ENCODE results near the gene TEK. TPM values are rescaled to one million over a fixed set of nuclear protein-coding genes. Genes with fewer than 3 reads are reported as not detected.

TEK gene
- total and polyA plus RNA-seq, 2 donors (not counting 1 experiment from before 2014, with no cell fraction given) = not detected

DNA sequence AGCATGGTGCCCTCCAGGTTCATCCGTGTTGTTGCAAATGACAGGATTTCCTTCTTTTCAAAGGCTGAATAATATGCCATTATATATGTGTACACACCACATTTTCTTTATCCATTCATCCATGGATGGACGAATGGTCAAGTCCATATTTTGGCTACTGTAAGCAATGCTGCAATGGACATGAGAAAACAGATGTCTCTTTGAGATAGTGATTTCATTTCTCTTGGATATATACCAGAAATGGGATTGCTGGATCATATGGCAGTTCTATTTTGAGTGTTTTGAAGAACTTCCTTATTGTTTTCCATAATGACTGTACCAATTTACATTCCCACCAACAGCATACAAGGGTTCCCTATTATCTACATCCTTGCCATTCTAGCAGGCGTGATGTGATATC is 67.9 kb downstream of the TEK start:
- H4K20me1 ChIP-seq (ENCODE audit: control insufficient read depth, insufficient read depth, low read length, poor library complexity, severe bottlenecking) = no peaks in the 10 kb centered on the region
- no peak overlapping the region for H3K4me2 ChIP-seq (replicated peaks; ENCODE audit: low read depth, low read length, poor library complexity, severe bottlenecking)
- ChIA-PET POLR2A (no interaction called here), CTCF (no interaction called here)
- H3K36me3 ChIP-seq (replicated peaks in 1 of 2; ENCODE audit: control extremely low read depth in 1 of 2, control insufficient read depth in 1 of 2, extremely low read depth in 1 of 2, insufficient read depth in 2 of 2, low read length in 1 of 2) = no peaks in the 10 kb centered on the region
- no peak overlapping the region for H2AFZ ChIP-seq (ENCODE audit: insufficient read depth, low read depth, low read length, poor library complexity, severe bottlenecking)
- H3K9ac ChIP-seq (ENCODE audit: low read length) = no peak overlapping the region
- Mint-ChIP-seq H3K27ac (no peak overlapping the region), H3K4me3 (no peak overlapping the region), H3K4me1 (no peaks in the 10 kb centered on the region), H3K9me3 (ENCODE audit: insufficient read depth) (peaks cover 5% of the 10 kb centered on the region), H3K27me3 (peaks cover 7% of the 10 kb centered on the region)
- H3K27ac ChIP-seq (ENCODE audit: low read length in 2 of 2) = no peak overlapping the region
- no peak for TF ChIP-seq EZH2 (IDR thresholded peaks at IDR 0.05; ENCODE audit: borderline replicate concordance, insufficient read depth, low read depth, low read length, poor library complexity, severe bottlenecking)
- TF ChIP-seq, protein P1, sequence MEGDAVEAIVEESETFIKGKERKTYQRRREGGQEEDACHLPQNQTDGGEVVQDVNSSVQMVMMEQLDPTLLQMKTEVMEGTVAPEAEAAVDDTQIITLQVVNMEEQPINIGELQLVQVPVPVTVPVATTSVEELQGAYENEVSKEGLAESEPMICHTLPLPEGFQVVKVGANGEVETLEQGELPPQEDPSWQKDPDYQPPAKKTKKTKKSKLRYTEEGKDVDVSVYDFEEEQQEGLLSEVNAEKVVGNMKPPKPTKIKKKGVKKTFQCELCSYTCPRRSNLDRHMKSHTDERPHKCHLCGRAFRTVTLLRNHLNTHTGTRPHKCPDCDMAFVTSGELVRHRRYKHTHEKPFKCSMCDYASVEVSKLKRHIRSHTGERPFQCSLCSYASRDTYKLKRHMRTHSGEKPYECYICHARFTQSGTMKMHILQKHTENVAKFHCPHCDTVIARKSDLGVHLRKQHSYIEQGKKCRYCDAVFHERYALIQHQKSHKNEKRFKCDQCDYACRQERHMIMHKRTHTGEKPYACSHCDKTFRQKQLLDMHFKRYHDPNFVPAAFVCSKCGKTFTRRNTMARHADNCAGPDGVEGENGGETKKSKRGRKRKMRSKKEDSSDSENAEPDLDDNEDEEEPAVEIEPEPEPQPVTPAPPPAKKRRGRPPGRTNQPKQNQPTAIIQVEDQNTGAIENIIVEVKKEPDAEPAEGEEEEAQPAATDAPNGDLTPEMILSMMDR (IDR thresholded peaks at IDR 0.05) = no peak
- no peak overlapping the region for H3K4me3 ChIP-seq (ENCODE audit: control extremely low read depth in 1 of 5, extremely low read depth in 1 of 5, insufficient read depth in 1 of 5, low read depth in 2 of 5, low read length in 4 of 5)
- intact Hi-C loops (cut with micrococcal nuclease) = no loop called here
- no peaks in the 10 kb centered on the region for H3K4me1 ChIP-seq (ENCODE audit: control insufficient read depth in 2 of 2, insufficient read depth in 2 of 2, low read length in 2 of 2)
- ATAC-seq (ENCODE audit: low read depth) (no peak), DNase-seq (no peak)
- no peaks in the 10 kb centered on the region for H3K79me2 ChIP-seq (ENCODE audit: control insufficient read depth, insufficient read depth, low read length)
- H3K9me3 ChIP-seq (ENCODE audit: control extremely low read depth in 1 of 3, control insufficient read depth in 2 of 3, insufficient read depth in 1 of 3, low read length in 2 of 3) = no peaks in the 10 kb centered on the region
- H3K27me3 ChIP-seq (replicated peaks in 1 of 4; ENCODE audit: control extremely low read depth in 1 of 4, control insufficient read depth in 3 of 4, insufficient read depth in 4 of 4, low read length in 3 of 4) = no peaks in the 10 kb centered on the region
- WGBS (ENCODE audit: insufficient coverage) = no CpG with 5 or more reads among the region's 3 CpGs

DNA sequence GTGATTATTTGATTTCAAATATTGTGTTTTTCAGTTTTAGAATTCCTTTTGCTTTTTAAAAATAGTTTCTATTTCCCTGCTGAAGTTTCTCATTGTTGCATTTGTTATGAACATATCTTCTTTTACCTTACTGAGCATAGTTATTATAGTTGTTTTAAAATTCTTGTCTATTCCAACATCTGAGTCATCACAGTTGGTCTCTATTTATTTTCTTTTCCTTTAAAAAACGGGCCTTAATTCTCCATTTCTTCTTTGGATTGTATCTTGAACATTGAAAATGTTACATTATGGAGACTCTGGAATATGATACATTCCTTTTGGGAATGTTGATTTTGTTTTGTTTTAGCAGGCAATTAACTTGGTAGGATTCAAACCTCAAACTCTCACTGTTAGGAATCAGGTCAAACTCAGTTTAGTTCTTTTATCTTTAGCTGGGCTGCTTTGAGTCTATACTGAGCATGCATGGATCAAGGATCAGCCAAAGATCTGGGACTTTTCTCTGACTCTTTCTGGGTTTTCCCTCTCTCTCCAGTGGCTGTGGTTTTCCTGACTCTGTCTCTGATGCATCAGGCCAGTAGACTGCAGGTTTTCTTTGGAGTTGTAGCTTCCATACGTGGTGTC is 70.3 kb downstream of the TEK start:
- DNase-seq = no peak
- H4K20me1 ChIP-seq (ENCODE audit: control insufficient read depth, insufficient read depth, low read length, poor library complexity, severe bottlenecking) = no peaks in the 10 kb centered on the region
- TF ChIP-seq EZH2 (IDR thresholded peaks at IDR 0.05; ENCODE audit: borderline replicate concordance, insufficient read depth, low read depth, low read length, poor library complexity, severe bottlenecking) = no peak
- TF ChIP-seq, protein P1 (IDR thresholded peaks at IDR 0.05) = no peak
- H3K4me2 ChIP-seq (replicated peaks; ENCODE audit: low read depth, low read length, poor library complexity, severe bottlenecking) = no peak overlapping the region
- H3K27me3 ChIP-seq (replicated peaks in 1 of 4; ENCODE audit: control extremely low read depth in 1 of 4, control insufficient read depth in 3 of 4, insufficient read depth in 4 of 4, low read length in 3 of 4) = no peaks in the 10 kb centered on the region
- WGBS (ENCODE audit: insufficient coverage) = no CpG with 5 or more reads among the region's 2 CpGs
- CTCF ChIA-PET = no interaction called here
- Mint-ChIP-seq H3K4me1 (no peaks in the 10 kb centered on the region), H3K4me3 (no peak overlapping the region), H3K9me3 (ENCODE audit: insufficient read depth) (peaks cover 5% of the 10 kb centered on the region), H3K27ac (no peak overlapping the region), H3K27me3 (peaks cover 7% of the 10 kb centered on the region)
- POLR2A ChIA-PET = no interaction called here
- no peaks in the 10 kb centered on the region for H3K36me3 ChIP-seq (replicated peaks in 1 of 2; ENCODE audit: control extremely low read depth in 1 of 2, control insufficient read depth in 1 of 2, extremely low read depth in 1 of 2, insufficient read depth in 2 of 2, low read length in 1 of 2)
- no peak overlapping the region for H3K9ac ChIP-seq (ENCODE audit: low read length)
- H3K79me2 ChIP-seq (ENCODE audit: control insufficient read depth, insufficient read depth, low read length) = no peaks in the 10 kb centered on the region
- H3K4me1 ChIP-seq (ENCODE audit: control insufficient read depth in 2 of 2, insufficient read depth in 2 of 2, low read length in 2 of 2) = no peaks in the 10 kb centered on the region
- no peak overlapping the region for H2AFZ ChIP-seq (ENCODE audit: insufficient read depth, low read depth, low read length, poor library complexity, severe bottlenecking)
- no peak overlapping the region for H3K27ac ChIP-seq (ENCODE audit: low read length in 2 of 2)
- intact Hi-C loops (cut with micrococcal nuclease) = no loop called here
- ATAC-seq (ENCODE audit: low read depth) = no peak
- no peak overlapping the region for H3K4me3 ChIP-seq (ENCODE audit: control extremely low read depth in 1 of 5, extremely low read depth in 1 of 5, insufficient read depth in 1 of 5, low read depth in 2 of 5, low read length in 4 of 5)
- no peaks in the 10 kb centered on the region for H3K9me3 ChIP-seq (ENCODE audit: control extremely low read depth in 1 of 3, control insufficient read depth in 2 of 3, insufficient read depth in 1 of 3, low read length in 2 of 3)
